ENCODE measurements around the gene GLI3.

GLI3 gene

GRCh38 chr7:42105554-42106358, 131.3 kb downstream of the GLI3 start:
- DNase-seq (ENCODE audit: low read depth) = no peak
- no peak overlapping the region for H3K4me3 ChIP-seq (ENCODE audit: low read length)
- TF ChIP-seq CTCF (IDR thresholded peaks at IDR 0.05; ENCODE audit: insufficient read depth, low read depth, low read length, missing control alignments) = no peak

- TF ChIP-seq CTCF (IDR thresholded peaks at IDR 0.05; ENCODE audit: insufficient read depth, low read depth, low read length, missing control alignments) = no peak
- no peak for DNase-seq (ENCODE audit: low read depth)
Observed at GRCh38 chr7:42104694-42105093, 132.3 kb downstream of the GLI3 start.

GRCh38 chr7:42104231-42104630, 132.8 kb downstream of the GLI3 start:
- DNase-seq (ENCODE audit: low read depth) = peak; percentile 25
- no peak for TF ChIP-seq CTCF (IDR thresholded peaks at IDR 0.05; ENCODE audit: insufficient read depth, low read depth, low read length, missing control alignments)
- no peak overlapping the region for H3K4me3 ChIP-seq (ENCODE audit: low read length)

More at GRCh38 chr7:42104694-42105093, 132.3 kb downstream of the GLI3 start:
- no peak overlapping the region for H3K4me3 ChIP-seq (ENCODE audit: low read length)

DNA sequence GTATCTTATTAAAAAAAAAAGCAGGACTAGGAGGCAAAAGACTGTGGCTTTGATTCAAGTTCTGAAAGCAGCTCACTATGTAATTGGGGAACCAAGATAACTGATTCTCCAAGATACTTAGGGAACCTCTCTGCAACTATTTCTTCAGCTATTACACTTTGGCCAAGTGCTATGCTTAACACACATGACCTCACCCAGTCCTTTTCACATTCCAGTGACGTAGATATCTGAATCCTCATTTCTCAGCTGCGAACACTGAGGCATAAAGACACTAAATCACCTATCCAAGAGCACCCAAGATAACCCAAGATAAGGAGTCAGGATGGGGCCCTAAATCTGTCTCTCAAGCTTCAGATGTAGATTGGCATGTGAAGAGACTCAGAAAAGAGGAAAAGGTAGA, 133.6 kb downstream of the GLI3 start:
- DNase-seq (ENCODE audit: low read depth) = no peak
- no peak for TF ChIP-seq CTCF (IDR thresholded peaks at IDR 0.05; ENCODE audit: insufficient read depth, low read depth, low read length, missing control alignments)
- no peak overlapping the region for H3K4me3 ChIP-seq (ENCODE audit: low read length)

DNA sequence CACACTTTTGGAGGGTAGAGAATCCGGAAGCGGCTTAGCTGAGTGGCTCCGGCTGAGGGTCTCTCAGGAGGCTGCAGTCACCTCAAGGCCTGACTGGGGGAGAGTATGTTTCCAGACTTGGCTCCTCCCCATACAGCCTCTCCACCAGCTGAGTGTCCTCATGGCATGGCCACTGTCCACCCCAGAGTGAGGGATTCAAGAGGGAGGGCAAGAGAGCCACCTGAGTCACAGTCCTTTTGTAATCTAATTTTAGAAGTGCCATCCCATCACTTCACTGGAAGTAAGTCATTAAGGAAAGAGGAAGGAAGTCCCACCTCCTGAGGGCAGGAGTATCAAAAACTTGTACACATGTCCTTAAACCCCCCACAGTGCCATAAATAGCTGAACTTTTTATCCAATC, 134.0 kb downstream of the GLI3 start:
- TF ChIP-seq CTCF (IDR thresholded peaks at IDR 0.05; ENCODE audit: insufficient read depth, low read depth, low read length, missing control alignments) = no peak
- H3K4me3 ChIP-seq (ENCODE audit: low read length) = no peak overlapping the region
- DNase-seq (ENCODE audit: low read depth) = no peak

GRCh38 chr7:42102301-42102700, 134.7 kb downstream of the GLI3 start:
- no peak for DNase-seq (ENCODE audit: low read depth)
- H3K4me3 ChIP-seq (ENCODE audit: low read length) = no peak overlapping the region
- TF ChIP-seq CTCF (IDR thresholded peaks at IDR 0.05; ENCODE audit: insufficient read depth, low read depth, low read length, missing control alignments) = no peak

GRCh38 chr7:42100156-42100508, 136.9 kb downstream of the GLI3 start:
- no peak overlapping the region for H3K4me3 ChIP-seq (ENCODE audit: low read length)
- TF ChIP-seq CTCF (IDR thresholded peaks at IDR 0.05; ENCODE audit: insufficient read depth, low read depth, low read length, missing control alignments) = no peak
- no peak for DNase-seq (ENCODE audit: low read depth)
